SK-N-SH (cell line): ENCODE measurements around the gene DENND1A. TPM values are rescaled to one million over a fixed set of nuclear protein-coding genes. Genes with fewer than 3 reads are reported as not detected.

ENCODE experiments used
- CTCF ChIA-PET: fragments of 300-600, 350-600 bp; formaldehyde crosslinking; extraction: SDS; loops from one replicate; lab custom pipeline; 2021; lab: Yijun Ruan, JAX
- POLR2A ChIA-PET: fragments of 350-600 bp; sonication (Branson Sonifier 250); formaldehyde crosslinking; extraction: SDS; loops from one replicate; lab custom pipeline; 2020; ENCODE audit warnings: antibody characterized with exemption, inconsistent platforms; lab: Yijun Ruan, JAX
- DNase-seq: peaks from one replicate; pipeline ENCODE4 v3.0.0; 2012
- H2AFZ ChIP-seq: fragments of 200-600 bp; sonication (generic); 2 replicates; pipeline ENCODE4 v1.8.1; 2016; ENCODE audit warnings: antibody characterized with exemption, mild to moderate bottlenecking, low read depth
- H3F3A ChIP-seq: fragments of 200-600 bp; sonication (generic); replicated peaks from 2 replicates; pipeline ENCODE3; 2016; ENCODE audit warnings: antibody characterized with exemption, mild to moderate bottlenecking; ENCODE audit not compliant: insufficient read depth
- H3K27ac ChIP-seq, 2 experiments: fragments of 200-500 bp in 1 of 2; fragments of 200-600 bp in 1 of 2; sonication (Bioruptor generic) in 1 of 2; sonication (generic), shearing (Covaris generic) in 1 of 2; 2 replicates each; pipeline versions ENCODE4 v1.5.1 to v1.6.1; 2014 to 2016; ENCODE audit warnings: low read depth in 2 of 2, inconsistent platforms in 1 of 2, low read length in 1 of 2, mild to moderate bottlenecking in 1 of 2, mixed read lengths in 1 of 2
- H3K27me3 ChIP-seq: fragments of 200-600 bp; sonication (generic), shearing (Covaris generic); 2 replicates; pipeline ENCODE4 v1.6.1; 2016; ENCODE audit warnings: mixed run types; ENCODE audit not compliant: insufficient read depth
- H3K36me3 ChIP-seq, 2 experiments: fragments of 200-500 bp in 1 of 2; fragments of 200-600 bp in 1 of 2; sonication (Bioruptor generic) in 1 of 2; sonication (generic) in 1 of 2; replicated peaks in 1 of 2; 2 replicates each; pipeline versions ENCODE3 to v1.5.1; 2014 to 2016; ENCODE audit warnings: low read length in 1 of 2, mild to moderate bottlenecking in 1 of 2; ENCODE audit not compliant: insufficient read depth in 2 of 2, control insufficient read depth in 1 of 2
- H3K4me1 ChIP-seq, 2 experiments: fragments of 200-500 bp in 1 of 2; fragments of 200-600 bp in 1 of 2; sonication (Bioruptor generic) in 1 of 2; sonication (generic), shearing (Covaris generic) in 1 of 2; 2 replicates each; pipeline versions ENCODE4 v1.5.1 to v1.6.1; 2014 to 2016; ENCODE audit warnings: low read depth in 1 of 2, low read length in 1 of 2, mixed run types in 1 of 2; ENCODE audit not compliant: insufficient read depth in 2 of 2, control insufficient read depth in 1 of 2
- H3K4me2 ChIP-seq: fragments of 200-600 bp; sonication (generic), shearing (Covaris generic); 2 replicates; pipeline ENCODE4 v1.6.1; 2017; ENCODE audit warnings: mixed run types
- H3K4me3 ChIP-seq, 2 experiments: fragments of 200-500 bp in 1 of 2; fragments of 200-600 bp in 1 of 2; sonication (Bioruptor generic) in 1 of 2; sonication (generic), shearing (Covaris generic) in 1 of 2; 2 replicates each; pipeline versions ENCODE4 v1.5.1 to v1.8.1; 2014 to 2016; ENCODE audit warnings: low read depth in 2 of 2, inconsistent platforms in 1 of 2, low read length in 1 of 2, mild to moderate bottlenecking in 1 of 2, mixed read lengths in 1 of 2, moderate library complexity in 1 of 2
- H3K79me2 ChIP-seq: fragments of 200-600 bp; sonication (generic); 2 replicates; pipeline ENCODE4 v1.8.1; 2017; ENCODE audit warnings: mild to moderate bottlenecking; ENCODE audit not compliant: insufficient read depth
- H3K9ac ChIP-seq: fragments of 200-600 bp; sonication (generic); 2 replicates; pipeline ENCODE4 v1.6.1; 2017; ENCODE audit warnings: mixed run types
- H3K9me2 ChIP-seq: fragments of 200-600 bp; sonication (generic); 2 replicates; pipeline ENCODE4 v1.6.1; 2017; ENCODE audit warnings: mixed run types
- H3K9me3 ChIP-seq: fragments of 200-600 bp; sonication (generic); 2 replicates; pipeline ENCODE4 v1.6.1; 2017; ENCODE audit warnings: mixed run types, mild to moderate bottlenecking, moderate library complexity
- H4K20me1 ChIP-seq: fragments of 200-600 bp; sonication (generic); 2 replicates; pipeline ENCODE4 v1.6.1; 2017; ENCODE audit warnings: mild to moderate bottlenecking, mixed run types; ENCODE audit not compliant: insufficient read depth
- CHD2 ChIP-seq: fragments of 150-350 bp; IDR thresholded peaks from 2 replicates; pipeline ENCODE4 v1.6.1; 2018; ENCODE audit warnings: low read length; ENCODE audit not compliant: partially characterized antibody
- EZH2phosphoT487 ChIP-seq: fragments of 200-600 bp; sonication (generic); IDR thresholded peaks from 2 replicates; pipeline ENCODE4 v1.6.1; 2017; ENCODE audit warnings: low read depth, mixed run types, mild to moderate bottlenecking, antibody characterized with exemption, moderate library complexity, borderline replicate concordance
- FOSL2 ChIP-seq: IDR thresholded peaks from 2 replicates; pipeline ENCODE4 v1.4.0; 2012; ENCODE audit warnings: low read depth, mild to moderate bottlenecking, moderate library complexity, borderline replicate concordance
- FOXJ3 ChIP-seq: sonication (generic); formaldehyde crosslinking; IDR thresholded peaks from 2 replicates; pipeline ENCODE4 v1.5.1; 2020; ENCODE audit warnings: mild to moderate bottlenecking, missing genetic modification reagents
- FOXM1 ChIP-seq: IDR thresholded peaks from 2 replicates; pipeline ENCODE4 v1.4.0; 2012; ENCODE audit warnings: low read depth, mild to moderate bottlenecking
- GATA2 ChIP-seq: sonication (generic); formaldehyde crosslinking; IDR thresholded peaks from 2 replicates; pipeline ENCODE4 v1.5.0; 2020; ENCODE audit warnings: mild to moderate bottlenecking, missing genetic modification reagents
- JUND ChIP-seq: IDR thresholded peaks from 2 replicates; pipeline ENCODE4 v1.4.0; 2012
- MAX ChIP-seq: IDR thresholded peaks from 2 replicates; pipeline ENCODE4 v1.4.0; 2012; ENCODE audit warnings: low read depth
- MXI1 ChIP-seq: IDR thresholded peaks from 2 replicates; pipeline ENCODE4 v1.6.1; 2012; ENCODE audit warnings: mild to moderate bottlenecking, low read depth, low read length, improper control_type of control experiment
- NFIC ChIP-seq: IDR thresholded peaks from 2 replicates; pipeline ENCODE4 v1.4.0; 2012; ENCODE audit warnings: borderline replicate concordance
- NRF1 ChIP-seq: IDR thresholded peaks from 2 replicates; pipeline ENCODE4 v1.6.1; 2012; ENCODE audit warnings: low read depth, mild to moderate bottlenecking, low read length
- POLR2AphosphoS5 ChIP-seq: IDR thresholded peaks from 2 replicates; pipeline ENCODE4 v1.6.1; 2012; ENCODE audit warnings: low read depth, low read length
- RAD21 ChIP-seq: IDR thresholded peaks from 2 replicates; pipeline ENCODE4 v1.6.1; 2012; ENCODE audit warnings: mild to moderate bottlenecking, low read length
- RXRA ChIP-seq: IDR thresholded peaks from 2 replicates; pipeline ENCODE4 v1.4.0; 2012; ENCODE audit warnings: low read depth, mild to moderate bottlenecking, borderline replicate concordance
- SIN3A ChIP-seq: IDR thresholded peaks from 2 replicates; pipeline ENCODE4 v1.6.1; 2012; ENCODE audit warnings: low read depth, mild to moderate bottlenecking, low read length, moderate library complexity, borderline replicate concordance
- SMC3 ChIP-seq: IDR thresholded peaks from 2 replicates; pipeline ENCODE4 v1.6.1; 2012; ENCODE audit warnings: low read depth, low read length, improper control_type of control experiment
- TAF1 ChIP-seq: IDR thresholded peaks from 2 replicates; pipeline ENCODE4 v1.6.1; 2012; ENCODE audit warnings: low read depth, mild to moderate bottlenecking, low read length, moderate library complexity, borderline replicate concordance
- TCF12 ChIP-seq: IDR thresholded peaks from 2 replicates; pipeline ENCODE4 v1.4.0; 2012
- TEAD4 ChIP-seq: IDR thresholded peaks from 2 replicates; pipeline ENCODE4 v1.4.0; 2012; ENCODE audit warnings: mild to moderate bottlenecking, borderline replicate concordance; ENCODE audit not compliant: insufficient read depth
- USF1 ChIP-seq: IDR thresholded peaks from 2 replicates; pipeline ENCODE4 v1.4.0; 2012; ENCODE audit warnings: low read depth, borderline replicate concordance
- USF2 ChIP-seq: fragments of 150-350 bp; IDR thresholded peaks from 2 replicates; pipeline ENCODE4 v1.6.1; 2017; ENCODE audit warnings: antibody characterized with exemption, low read length, low read depth, borderline replicate concordance
- YY1 ChIP-seq: IDR thresholded peaks from 2 replicates; pipeline ENCODE4 v1.4.0; 2012; ENCODE audit warnings: low read depth, mild to moderate bottlenecking
- ZBTB33 ChIP-seq: IDR thresholded peaks from 2 replicates; pipeline ENCODE4 v1.4.0; 2012; ENCODE audit warnings: low read depth, borderline replicate concordance
- WGBS: methylation state at CpG from one replicate; pipeline ENCODE4 v1.1.6; 2017; ENCODE audit warnings: low lambda C conversion rate; 5-methylcytosine and 5-hydroxymethylcytosine counted together
- polyA plus RNA-seq, 3 experiments: library from polyadenylated mRNA; depleted of rRNA; stranded (reverse); fragments of >200 nt; gene quantifications; 2 replicates each; pipeline ENCODE4 v1.2.3, GENCODE V29; 2012

The DENND1A gene
- polyA plus RNA-seq, 1 of the 3 experiments (the other 2 are of a cell fraction): 25.4 TPM

- H3K9me2 ChIP-seq: no peaks in the 10 kb centered on the region
- CTCF ChIA-PET: interaction anchor here (0.9 to 7.0 kb wide), 2 partner anchors 14 to 19 kb away, joined by 3 to 38 read pairs; no protein-coding TSS in a partner anchor
- no peak for DNase-seq
- H4K20me1 ChIP-seq: no peaks in the 10 kb centered on the region
- H3K27ac ChIP-seq: no peak overlapping the region
- peaks cover 0 to 10% of the 10 kb centered on the region in 2 experiments; a peak in 2 of 4 replicates for H3K4me1 ChIP-seq
- no peaks in the 10 kb centered on the region for H3K27me3 ChIP-seq
- no peaks in the 10 kb centered on the region for H3K9me3 ChIP-seq
- TF ChIP-seq NFIC (no peak), RXRA (no peak), USF2 (no peak), FOXJ3 (CRISPR knock-in tag) (no peak), MXI1 (no peak), MAX (no peak), SIN3A (no peak), FOXM1 (no peak), JUND (no peak), FOSL2 (no peak), USF1 (no peak), TCF12 (no peak), RAD21 (no peak), NRF1 (no peak), TEAD4 (no peak), SMC3 (no peak)
- WGBS: 56% methylated on average over 8 of the region's 9 CpGs
- H3F3A ChIP-seq: no peaks in the 10 kb centered on the region
- H3K36me3 ChIP-seq: no peaks in the 10 kb centered on the region
- H3K79me2 ChIP-seq: no peaks in the 10 kb centered on the region
- POLR2A ChIA-PET: no interaction called here
- H2AFZ ChIP-seq: no peak overlapping the region
- H3K9ac ChIP-seq: no peak overlapping the region
- no peak overlapping the region for H3K4me3 ChIP-seq
- no peak overlapping the region for H3K4me2 ChIP-seq
Observed at GRCh38 chr9:123335193-123335985, 594.5 kb downstream of the DENND1A start.

- Histone ChIP-seq H3K27ac (no peak overlapping the region), H3F3A (no peaks in the 10 kb centered on the region), H3K36me3 (no peaks in the 10 kb centered on the region), H3K9me3 (no peaks in the 10 kb centered on the region), H3K27me3 (no peaks in the 10 kb centered on the region), H3K4me3 (no peak overlapping the region), H3K4me1 (peaks cover 0 to 10% of the 10 kb centered on the region in 2 experiments; a peak in 1 of 4 replicates), H3K79me2 (no peaks in the 10 kb centered on the region), H3K4me2 (no peak overlapping the region), H3K9ac (no peak overlapping the region), H4K20me1 (no peaks in the 10 kb centered on the region), H2AFZ (no peak overlapping the region), H3K9me2 (no peaks in the 10 kb centered on the region)
- ChIA-PET POLR2A (no interaction called here), CTCF (interaction anchor here (0.9 to 1.4 kb wide), 4 partner anchors 15 to 51 kb away, joined by 3 to 4 read pairs (median 3); no protein-coding TSS in a partner anchor)
- no peak for DNase-seq
- 87% methylated on average over 3 of the region's 3 CpGs for WGBS
- TF ChIP-seq JUND (no peak), TAF1 (no peak), YY1 (no peak), FOXM1 (no peak), NFIC (no peak), ZBTB33 (no peak), FOXJ3 (CRISPR knock-in tag) (no peak), SMC3 (no peak), SIN3A (no peak), EZH2phosphoT487 (no peak), CHD2 (no peak), POLR2AphosphoS5 (no peak), RAD21 (no peak), GATA2 (CRISPR knock-in tag) (no peak)
Observed at GRCh38 chr9:123334639-123335038, 595.3 kb downstream of the DENND1A start.
